ENCODE measurements around the gene TFAM.

Gene TFAM

DNA sequence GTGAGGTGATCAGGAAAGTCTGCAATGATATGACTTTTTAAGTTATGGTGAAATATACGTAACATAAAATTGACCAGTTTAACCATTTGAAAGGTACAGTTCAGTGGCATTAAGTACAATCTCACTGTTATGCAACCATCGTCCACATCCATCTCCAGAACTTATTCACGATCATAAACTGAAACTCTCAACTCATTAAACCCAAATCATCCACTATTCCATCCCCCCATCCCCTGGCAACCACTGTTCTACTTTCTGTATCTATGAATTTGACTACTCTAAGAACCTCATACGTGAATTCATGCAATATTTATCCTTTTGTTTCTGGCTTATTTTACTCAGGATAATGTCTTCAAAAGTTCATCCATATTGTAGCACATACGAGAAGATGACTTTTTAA is 48.4 kb downstream of the TFAM start:
- DNase-seq (ENCODE audit: low read depth): no peak

DNA sequence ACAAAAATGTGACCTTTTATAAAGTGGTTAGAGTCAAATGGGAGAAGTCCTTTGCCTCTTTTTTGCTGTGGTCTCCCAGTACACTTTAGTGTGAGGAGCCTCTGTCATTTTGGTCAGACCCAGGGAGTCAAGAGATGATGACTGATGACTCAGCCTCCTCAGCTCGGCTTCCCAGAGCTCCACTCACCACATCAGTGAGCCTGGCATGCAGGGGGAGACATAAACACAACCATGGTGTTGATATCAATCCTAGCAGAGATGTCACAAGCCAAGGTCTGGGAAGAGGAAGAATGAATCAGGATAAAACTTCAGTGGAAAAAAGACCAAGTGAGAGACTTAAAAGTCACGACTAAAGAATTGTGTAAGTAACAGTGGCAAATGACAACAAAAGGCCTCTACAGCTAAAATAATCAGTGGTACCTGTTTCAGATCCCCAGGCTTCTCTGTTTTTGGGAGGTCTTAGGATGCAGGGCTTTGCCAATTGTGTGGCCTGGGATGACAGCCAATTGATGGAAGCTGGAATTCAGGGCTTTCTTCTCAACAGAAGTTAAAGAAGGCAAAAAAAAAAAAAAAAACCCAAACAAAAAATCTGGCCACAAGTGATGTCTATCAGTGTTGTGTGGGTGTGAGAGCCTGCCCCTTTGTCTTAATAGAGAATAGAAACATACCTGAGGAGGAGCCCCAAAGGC is 50.2 kb downstream of the TFAM start:
- no peak for DNase-seq (ENCODE audit: low read depth)

DNA sequence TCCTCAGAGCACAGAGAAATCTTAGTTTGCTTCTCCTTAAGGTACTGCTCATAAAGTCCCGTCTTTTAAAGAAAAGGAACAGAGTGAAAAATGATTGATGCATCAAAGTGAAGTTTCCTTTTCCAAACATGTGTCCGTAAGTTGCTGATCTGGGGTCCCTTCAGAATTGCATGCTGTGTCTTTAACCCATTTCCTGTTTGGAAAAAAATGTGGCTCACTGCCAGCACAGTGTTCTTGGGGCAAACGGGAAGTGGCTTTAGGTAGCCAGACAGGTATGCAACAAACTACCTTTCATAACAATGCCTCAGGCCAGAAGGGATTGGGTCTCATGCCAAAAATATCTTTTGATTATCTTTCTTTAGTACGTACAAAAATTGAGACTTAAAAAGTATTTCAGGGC is 50.9 kb downstream of the TFAM start:
- no peak for DNase-seq (ENCODE audit: low read depth)

DNA sequence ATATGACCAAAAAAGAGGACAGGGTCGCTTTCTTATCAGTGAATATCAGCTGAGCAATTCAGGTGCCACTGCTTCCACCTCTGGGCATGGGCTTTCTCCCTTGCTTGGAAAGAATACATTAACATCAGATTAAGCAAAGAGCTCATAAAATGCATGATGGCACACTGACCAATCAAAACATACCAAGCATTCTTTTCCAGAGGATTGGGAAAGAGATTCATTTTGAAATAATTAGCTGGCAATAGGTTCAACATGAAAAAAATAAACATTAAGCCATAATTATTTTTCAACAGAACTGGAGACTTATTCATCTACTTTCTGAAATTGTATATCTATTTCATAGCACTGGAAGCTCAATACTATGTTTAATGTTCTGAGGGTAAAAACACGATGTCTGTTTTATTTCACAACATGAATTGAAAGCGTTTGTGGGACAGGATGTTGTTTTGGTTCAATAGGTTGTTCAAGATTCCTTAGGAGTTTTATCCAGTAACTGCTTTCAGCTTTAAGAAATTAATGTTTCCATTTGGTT is 53.2 kb downstream of the TFAM start:
- no peak for DNase-seq (ENCODE audit: low read depth)

DNA sequence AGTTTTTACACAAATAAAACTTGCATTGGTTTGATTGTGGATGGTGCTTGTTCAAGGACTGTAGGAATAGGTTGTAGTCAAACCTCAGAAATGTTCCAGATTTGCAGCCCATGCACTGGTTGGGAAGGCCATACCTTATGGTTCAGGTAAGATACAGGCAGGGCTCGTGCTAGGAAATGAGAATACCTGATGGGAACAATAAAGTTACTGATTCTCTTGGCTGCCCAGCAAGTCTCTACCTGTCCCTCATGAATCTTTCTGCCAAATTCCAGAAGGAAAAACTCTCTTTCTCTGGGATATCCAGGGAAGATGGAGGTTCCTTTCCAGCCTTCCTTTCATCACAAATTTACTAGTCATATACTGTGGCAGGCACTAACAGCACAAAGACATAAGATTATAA is 53.8 kb downstream of the TFAM start:
- no peak for DNase-seq (ENCODE audit: low read depth)

DNA sequence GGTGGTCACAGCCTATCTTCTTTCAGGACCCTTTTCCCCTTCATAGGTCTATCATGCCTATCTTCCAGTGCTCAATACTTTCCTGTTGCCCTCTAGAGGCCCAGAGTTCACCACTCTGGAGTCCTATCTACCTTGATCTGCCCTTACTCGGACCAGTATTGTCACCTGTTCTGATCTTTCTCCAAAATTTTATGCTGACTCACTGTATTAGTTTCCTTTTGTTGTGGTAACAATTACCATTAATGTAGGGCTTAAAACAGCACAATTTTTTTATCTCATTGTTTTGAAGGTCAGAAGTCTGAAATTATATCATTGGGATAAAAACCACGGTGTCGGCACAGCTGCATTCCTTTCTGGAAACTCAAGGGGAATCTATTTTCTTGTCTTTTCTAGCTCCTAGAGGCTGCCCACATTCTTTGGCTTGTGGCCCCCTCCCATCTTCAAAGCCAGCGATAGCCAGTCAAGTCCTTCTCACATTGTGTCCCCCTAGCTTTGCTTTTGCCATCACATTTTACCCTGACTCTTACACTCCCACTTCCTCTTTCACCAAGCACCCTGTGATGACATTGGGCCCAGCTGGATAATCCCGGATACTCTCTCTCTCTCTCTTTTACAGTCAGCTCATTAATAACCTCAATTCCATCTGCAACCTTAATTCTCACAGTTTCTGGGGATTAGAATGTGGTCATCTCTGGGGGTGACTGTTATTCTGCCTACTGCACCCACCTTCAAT is 54.6 kb downstream of the TFAM start:
- no peak for DNase-seq (ENCODE audit: low read depth)

DNA sequence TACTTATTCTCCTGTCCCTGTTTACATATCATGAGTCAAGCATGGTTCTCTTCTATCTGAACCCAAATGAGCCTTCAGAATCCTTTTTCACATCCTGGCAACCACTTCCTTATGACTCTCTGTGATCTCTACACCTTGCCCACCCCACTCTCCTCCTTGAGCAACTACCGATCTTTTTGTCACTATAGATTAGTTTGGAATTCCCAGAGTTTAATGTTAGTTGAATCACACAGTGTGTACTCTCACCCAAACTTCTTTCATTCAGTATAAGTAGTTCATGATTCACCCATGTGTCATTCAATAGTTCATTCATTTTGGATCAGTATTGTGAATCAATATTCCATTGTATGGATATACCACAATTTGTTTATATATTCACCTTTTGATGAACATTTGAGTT is 55.3 kb downstream of the TFAM start:
- no peak for DNase-seq (ENCODE audit: low read depth)

DNA sequence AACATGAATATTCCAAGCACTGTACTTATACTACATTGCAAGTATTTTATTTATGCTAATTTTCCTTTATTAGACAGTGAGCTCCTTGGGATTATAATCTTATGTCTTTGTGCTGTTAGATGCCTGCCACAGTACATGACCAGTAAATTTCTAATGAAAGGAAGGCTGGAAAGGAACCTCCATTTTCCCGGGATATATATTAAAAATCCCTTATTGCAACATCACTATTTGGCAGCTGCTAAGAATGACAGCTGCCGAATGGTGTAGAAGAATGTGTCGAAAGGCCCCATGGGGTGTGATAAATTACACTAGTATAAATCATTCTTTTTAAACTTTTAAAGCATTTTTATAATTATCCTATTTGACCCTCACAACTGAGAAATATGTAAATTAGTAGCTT is 59.1 kb downstream of the TFAM start:
- no peak for DNase-seq (ENCODE audit: low read depth)

DNA sequence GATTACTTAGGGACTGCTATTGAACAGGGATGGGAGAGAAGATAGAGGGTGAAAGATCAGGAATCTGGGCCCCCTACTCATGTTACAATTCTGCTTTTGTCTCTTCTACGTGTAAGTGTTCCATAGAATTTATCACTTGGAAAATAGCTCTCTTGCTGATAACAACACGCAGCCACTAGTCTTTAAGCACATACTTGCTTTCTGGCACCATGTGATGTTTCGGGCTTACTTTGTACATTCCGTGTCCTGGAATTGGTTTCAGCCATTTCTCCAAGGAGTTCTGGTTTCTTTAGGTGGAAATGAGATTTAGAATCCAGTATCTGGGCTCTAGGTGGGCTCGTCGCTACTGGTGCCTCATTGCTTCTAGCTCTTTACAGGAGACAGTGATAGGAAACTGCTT is 59.7 kb downstream of the TFAM start:
- DNase-seq (ENCODE audit: low read depth): no peak

DNA sequence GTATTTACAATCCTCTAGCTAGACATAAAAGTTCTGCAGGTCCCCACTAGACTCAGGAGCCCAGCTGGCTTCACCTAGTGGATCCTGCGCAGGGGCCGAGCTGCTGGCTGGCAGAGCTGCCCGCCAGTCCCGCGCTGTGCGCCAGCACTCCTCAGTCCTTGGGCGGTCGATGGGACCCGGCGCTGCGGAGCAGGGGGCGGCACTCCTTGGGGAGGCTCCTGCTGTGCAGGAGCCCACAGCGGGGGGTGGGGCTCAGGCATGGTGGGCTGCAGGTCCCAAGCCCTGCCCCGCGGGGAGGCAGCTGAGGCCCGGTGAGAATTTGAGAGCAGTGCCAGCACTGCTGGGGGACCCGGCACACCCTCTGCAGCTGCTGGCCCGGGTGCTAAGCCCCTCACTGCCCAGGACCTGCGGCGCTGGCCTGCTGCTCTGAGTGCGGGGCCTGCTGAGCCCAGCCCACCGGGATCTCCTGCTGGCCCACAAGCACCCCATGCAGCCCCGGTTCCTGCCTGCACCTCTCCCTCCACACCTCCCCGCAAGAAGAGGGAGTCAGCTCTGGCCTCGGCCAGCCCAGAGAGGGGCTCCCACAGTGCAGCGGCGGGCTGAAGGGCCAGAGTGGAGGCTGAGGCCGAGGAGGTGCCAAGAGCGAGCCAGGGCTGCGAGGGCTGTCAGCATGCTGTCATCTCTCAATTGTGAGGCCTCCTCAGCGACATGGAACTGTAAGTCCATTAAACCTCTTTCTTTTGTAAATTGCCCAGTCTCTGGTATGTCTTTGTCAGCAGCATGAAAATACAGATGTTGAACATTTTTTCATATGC is 63.1 kb downstream of the TFAM start:
- no peak for DNase-seq (ENCODE audit: low read depth)
